Activated effector memory CD4-positive, alpha-beta T cell treated with Interleukin-2 at 50 U/mL for 16 hours (primary cell): ENCODE measurements around the gene OTP.

Experiments
- DNase-seq: peaks from one replicate; pipeline ENCODE4 v3.0.0-alpha.2; 2020

OTP gene

DNA sequence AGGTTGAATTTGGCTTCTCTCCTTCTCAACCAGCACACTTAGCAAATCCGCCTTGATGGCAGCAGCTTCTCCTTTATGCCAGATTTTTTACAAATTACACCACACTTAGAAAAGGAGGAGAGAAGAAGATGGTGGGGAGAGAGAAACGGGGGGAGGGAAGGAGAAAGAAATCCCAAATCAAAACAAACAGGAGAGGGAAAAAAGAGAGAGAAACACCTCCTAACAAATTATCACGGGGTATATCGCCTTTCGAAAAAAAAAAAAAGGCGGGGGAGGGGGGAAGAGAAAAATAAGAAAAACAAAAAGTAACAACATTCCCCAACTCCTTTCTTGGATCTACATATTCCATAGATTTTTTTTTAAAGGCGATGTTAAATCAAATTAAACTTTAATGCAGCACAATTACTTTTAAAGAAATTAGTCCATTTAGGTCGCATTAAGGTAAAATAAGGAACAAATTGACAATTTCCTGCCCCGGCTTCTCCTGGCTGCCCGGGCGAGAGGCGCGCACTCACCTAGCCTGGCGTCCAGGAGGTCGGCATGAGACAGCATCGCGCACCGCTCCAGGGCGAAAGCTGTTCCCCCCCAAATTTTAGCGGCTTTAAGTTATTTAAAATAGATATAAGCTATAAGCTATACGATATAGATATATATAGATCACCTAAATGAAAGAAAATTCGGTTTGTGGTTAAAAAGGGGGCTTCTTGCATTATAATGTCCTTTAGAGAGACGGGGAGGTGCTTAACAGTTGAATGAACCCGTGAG is at the start of gene OTP:
OTP (minus strand) TSS at position 716 of the 765 bp plus-strand sequence; CDS start at position 552, 164 bp downstream.
- DNase-seq, result no peak

DNA sequence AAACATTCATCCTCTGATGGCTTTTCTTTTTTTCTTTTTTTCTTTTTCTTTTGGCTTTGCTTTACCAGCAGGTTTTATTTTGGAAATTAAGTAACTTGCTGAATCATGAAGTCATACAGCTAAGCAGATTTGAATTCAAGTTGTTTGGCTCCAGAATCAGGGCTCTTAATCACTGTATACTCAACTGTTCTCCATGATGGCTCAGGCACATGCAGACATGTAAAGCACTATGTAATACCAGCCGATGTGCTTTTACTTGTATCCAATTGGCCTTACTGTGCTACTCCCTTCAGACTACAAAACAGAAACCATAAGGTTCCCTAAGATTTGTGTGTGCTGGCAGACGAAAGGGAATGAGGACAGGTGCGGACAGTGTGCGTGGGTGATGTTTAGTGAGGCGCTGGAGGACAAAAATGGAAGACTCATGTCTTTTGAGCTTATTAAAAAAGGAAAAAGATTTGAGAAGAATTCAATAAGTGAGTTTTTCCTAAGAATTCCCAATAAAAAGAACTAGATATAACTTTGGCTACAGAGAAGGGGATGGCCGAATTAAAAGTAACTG is 44.7 kb upstream of the OTP start:
- DNase-seq, result no peak

DNA sequence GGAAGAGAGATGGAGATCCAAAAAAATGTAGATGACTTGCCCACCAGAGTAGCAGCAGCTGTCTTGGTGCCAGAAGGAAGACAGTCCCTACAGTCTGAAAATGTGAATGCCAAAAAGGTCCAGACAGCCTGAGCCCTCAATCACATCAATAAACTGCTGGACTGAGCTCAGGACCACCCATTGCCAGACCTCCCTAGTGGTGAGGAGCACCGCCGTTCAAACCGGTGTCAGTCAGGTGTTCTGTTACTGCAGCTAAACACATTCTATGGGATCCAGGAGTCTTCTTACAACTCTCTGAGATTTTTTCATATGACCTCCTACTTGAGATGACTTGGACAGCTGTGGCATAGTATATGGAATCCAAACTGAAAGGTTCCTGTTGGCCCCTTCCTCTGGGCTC is 32.0 kb upstream of the OTP start:
- DNase-seq, result no peak

DNA sequence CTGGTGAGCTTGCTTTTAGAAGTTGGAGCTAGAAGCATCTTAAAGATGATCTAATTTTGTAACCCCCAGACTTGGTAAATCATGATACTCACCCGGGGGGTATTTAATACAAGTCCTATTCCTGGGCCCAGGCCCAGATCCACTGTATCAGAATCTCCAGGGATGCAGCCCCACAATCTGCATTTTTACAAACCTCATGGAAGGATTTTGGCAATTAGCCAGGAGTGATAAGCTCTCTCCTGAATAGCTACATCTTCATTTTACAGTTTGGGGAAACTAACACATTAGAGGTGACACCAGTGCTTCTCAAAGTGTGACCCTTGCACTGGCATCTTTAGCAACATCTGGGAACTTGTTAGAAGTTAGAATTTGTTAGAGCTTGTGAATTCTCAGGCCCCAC is 31.2 kb upstream of the OTP start:
- no peak for DNase-seq

DNA sequence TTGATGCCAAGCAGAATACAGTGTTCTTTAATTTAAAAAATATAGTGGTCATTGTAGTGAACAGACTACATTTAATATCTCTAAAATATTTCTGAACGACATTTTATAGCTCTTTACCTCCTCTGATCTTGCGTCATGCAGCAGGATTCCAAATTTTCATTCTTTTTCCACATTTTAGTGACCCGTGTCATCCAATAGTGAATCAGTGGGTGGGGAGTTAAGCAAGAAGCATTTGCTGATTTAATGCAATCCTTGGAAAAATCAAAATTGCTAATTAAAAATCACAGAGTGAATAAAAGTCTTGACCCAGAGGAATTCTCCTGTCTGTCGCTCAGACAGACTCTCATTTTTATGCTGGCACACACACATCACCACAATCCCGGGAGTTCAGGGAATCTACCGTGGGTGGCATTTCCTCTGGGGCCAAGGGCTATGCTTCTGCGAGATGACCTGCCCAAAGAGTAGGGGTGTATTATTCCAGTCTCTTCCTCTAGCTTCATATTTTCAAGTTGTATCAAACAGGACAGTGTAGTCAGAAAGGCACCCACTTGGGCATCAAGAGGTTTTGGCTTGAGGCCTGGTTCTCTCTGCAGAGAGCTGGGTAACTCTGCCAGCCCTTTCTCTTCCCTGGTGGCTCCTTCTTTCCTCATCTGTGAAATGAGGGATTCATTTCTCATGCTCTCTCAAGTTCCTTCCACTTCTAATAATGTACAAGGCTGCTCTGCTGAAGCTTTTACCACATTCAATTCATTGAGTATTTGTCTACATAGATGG is 24.8 kb upstream of the OTP start:
- no peak for DNase-seq

DNA sequence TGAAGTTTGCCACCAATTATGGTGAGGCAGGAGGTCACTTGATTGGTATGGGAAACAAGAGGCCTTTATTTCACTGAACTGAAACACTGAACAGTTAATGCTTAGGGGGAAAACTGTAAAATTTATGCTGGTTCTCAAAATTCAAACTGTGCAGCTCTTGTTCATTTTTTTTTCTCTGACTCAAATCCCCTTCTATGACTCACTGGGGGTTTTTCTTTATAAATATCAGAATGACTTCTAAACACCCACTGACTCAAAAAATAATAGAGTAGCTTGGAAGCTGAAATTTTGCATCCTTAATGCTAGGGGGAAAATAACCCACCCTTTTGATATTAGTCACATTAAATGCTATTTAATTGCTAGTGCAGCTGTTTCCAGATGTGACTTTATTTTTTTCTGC is 24.1 kb upstream of the OTP start:
- no peak for DNase-seq

DNA sequence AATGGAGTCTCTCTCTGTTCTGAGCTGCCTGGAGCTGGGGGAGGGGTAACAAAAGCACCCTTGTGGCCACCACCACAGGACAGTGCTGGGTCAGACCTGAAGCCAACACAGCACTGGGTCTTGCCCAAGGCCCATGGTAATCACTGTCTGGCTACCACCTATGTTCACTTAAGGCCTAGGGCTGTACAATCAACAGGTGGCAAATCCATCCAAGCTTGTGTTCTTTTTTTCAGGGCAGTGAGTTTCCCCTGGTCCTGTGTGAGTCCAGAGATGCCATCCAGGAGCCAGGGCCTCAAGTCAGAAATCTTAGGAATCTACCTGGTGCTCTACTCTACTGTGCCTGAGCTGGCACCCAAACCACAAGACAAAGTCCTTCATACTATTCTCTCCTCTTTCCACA is 20.1 kb upstream of the OTP start:
- no peak for DNase-seq

DNA sequence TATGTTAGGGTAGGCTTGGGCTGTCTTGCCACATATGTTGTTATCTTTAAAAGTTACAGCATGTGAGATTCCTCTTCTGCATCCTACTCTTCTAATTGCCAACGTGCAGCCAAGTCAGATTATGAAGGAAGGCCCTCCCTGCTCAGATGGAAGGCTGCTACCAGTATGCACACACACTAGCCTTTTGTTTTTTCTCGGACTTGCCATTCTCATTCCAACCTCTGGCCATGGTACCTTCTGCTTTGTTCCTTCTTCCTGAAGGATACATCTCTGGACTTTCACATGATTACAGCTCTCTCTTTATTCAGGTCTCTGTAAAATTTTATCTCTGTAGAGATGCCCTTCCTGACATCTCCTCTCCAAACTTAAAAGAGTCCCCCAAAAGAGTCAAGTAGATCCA is 12.8 kb upstream of the OTP start:
- DNase-seq, result no peak

DNA sequence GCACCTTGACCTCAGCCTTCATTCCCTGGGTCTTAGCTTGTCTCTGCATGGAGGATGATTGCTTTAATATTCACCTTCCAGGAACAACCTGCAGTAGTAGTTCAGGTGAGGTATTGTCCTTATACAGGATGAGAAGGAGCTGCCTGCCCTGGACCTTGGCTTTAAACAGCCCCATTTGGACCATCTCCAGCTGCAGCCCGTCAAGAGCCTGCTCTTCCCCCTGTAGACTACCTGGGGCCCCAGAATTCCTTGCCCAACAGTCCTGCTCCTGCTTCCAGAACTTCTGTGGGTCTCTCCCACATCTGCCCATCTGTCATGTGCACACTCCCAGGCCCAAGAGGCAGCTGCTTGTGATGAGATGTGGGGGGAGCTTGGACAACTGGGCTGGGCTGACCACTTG is 12.2 kb upstream of the OTP start:
- no peak for DNase-seq

DNA sequence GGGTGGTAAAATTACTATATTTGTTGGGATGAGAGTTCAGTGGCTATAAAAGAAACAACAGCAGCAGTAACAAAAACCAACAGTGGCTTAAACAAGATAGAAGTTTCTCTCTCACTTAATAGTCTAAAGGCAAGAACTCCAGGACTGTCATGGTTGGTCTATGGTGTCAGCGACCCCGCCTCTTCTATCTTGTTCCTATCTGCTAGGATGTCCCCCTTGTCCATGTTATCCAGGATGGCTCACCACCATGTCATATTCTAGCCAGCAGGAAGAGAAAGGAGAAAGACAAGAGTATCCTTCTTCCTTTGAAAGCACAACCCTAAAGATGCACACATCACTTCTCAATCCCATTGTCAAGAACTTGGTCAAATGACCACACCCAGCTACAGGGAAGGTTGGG is 11.3 kb upstream of the OTP start:
- no peak for DNase-seq

DNA sequence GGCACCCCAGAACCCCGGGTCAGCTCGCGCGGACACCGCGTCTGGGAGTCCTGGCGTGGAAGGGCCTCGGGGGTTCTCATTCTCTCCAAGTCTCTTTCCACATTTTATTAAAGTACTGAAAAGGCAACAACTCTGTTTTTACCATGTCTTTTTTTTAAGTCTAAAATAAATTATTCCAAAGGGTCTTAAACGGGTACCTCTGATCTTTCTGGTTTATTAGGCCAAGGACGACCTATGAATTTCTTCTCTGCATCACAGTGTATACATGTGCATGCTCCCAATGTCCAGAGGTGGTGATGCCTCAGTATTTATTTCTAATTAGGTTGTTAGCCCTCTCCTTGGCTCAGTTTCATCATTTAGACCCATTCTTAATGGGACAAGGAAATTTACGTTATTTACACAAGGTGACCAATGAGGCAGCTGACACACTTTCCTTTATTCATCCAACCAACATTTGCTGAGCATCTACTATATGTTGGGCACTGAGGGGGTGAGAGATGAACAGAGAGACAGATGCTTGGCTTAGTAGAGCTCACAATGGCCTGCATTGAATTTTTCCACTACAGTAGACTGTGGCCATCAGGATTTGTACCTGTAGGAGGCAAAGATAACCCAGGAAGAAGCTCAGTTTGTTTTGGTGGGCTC is 7.6 kb upstream of the OTP start:
- DNase-seq, result no peak

DNA sequence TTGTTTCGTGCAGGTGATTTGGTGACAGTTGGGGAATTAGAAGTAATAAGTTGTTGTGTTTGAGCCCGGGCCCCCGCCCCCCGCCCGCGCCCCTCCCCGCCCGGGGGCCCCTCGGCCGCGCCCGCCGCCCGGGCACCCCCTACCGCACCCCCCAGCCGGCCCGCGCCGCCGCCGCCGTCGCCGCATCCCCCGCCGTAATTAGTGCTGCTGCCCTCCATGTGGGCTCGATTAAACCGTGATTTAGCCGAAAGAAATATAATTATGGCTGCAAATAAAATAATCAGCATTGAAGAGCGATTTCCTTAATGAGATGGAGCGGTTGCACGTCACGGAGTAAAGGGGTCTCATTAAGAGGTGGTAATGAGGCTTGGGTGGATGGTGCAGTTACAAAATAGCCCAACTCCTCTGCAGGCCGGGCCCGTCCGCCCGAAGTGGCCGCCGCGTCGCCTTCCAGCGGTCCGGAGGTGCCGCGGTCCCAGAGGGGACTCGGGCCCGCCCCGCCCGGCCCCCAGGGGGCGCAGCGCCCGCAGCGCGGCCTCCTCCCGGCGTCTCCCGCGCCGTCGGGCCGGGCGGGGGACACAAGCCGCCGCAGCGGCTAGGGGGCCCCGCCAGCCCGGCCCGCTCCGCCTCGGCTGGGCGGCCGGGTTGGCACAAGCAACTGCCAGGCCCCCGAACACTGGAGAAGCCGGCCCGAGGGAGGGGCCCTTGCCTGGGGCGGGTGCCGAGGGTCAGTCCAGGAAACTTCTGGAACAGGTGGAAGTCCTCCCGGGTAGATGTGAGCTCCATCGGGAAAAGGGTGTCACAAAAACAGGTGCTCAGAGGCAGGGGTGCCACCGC is 6.9 kb upstream of the OTP start:
- DNase-seq, result no peak

DNA sequence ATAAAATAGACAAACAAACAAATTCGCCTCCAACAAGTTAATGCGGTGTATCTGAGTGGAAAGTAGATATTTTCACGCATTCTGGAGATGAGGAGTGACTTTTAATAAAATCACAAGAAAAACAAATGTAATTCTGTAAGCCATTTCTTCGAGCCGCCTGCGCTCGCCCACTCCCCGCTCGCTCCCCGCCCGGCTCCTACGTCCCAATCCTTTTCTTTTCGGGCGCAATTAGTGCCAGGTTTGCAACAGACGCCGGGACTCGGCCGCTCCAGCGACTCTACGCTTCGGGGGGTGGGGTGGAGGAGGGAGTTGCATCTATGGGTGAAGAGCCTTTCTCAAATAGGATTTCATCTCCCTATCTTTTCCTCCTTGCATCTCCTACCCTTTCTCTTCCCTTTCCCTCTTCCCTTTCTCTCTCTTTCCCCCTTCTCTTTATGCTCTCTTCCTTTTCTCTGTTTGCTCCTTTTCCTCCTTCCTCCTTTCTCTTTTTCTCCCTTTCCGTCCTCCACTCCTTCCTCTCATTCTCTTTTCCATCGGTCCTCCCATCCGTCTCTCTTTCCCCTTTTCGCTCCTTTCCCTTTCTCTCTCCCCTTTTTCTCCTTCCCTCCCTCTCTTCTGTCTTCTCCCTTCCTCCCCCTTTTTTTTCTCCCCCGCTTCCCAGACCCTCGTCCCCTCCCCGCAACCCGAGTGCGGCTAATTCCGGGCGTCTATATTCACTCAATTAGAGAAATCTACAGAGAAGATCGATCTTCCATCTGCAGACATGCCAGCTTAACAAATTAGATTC is 6.1 kb upstream of the OTP start:
- DNase-seq, result no peak

DNA sequence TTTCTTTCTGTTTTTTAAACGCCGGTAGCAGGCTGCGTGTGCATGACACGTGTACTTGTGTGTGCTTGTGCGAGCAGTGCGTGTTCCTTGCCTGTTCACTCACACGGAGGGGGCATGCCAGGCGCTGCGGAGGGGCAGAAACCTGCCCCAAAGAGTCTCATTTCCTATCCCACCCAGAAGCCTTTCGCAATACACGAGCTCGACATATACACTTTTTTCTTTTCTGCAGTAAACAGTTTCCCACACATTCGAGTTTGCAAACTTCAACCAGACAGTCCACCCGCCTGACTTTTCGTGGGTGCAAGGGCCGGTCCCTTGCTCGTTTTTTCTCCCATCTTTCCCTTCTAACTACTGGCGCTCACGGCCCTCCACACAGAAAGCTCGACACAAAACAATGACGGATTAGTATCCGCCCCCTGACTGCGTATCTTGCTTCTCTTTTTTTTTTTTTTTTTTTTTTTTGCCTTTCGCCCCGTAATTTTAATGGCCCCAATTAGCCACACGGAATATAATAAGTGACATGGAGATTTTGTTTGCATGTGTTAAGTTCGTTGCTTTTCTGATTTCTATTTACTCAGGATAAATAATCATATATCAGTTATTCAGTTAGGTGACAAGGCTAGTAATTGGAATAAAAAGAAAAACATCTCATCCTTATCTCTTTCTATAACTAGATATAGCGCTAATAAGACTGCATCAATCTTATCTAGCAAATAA is 5.3 kb upstream of the OTP start:
- DNase-seq, result no peak

DNA sequence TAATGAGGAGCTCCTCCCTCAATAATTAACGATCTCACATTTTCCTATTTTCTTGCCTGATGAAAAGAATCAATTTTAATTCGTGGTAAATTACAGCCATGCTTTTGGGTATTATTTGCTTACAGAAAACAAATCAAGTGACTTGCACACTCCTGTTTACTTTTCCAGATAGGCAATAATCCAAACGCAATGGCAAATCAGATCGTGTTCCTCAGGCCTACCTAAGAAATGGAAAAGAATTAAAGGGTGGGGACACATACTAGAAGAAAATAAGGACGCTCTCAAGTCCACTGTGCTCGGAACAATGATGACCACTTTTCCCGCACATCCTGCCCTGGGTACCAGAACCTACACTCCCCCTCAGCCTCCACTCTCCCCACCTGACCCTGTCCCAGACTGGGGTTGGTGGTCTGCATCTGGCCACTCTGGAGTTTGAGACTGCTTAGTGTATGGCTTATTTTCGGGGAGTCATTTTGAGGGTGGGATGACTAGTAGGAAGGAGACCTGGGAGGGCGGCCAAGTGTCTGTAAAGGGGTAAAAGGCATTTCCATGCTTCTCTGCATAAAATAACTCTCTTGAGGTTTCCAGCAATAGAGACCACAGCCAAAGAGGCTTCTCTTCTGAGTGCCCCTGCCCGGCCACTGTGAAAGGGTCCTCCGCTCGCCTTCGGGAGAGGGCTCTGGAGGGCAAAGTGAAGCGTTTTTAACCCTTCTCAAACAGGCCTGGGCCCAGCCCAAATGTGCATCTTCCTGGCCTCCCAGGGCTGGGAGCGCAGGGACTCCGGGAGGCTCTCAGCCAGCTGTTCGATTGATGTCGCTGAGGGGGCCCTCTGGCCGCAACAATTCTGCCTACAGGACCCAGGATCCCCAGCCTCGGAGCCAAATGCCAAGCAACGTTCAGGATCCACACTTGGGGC is 4.5 kb upstream of the OTP start:
- no peak for DNase-seq

DNA sequence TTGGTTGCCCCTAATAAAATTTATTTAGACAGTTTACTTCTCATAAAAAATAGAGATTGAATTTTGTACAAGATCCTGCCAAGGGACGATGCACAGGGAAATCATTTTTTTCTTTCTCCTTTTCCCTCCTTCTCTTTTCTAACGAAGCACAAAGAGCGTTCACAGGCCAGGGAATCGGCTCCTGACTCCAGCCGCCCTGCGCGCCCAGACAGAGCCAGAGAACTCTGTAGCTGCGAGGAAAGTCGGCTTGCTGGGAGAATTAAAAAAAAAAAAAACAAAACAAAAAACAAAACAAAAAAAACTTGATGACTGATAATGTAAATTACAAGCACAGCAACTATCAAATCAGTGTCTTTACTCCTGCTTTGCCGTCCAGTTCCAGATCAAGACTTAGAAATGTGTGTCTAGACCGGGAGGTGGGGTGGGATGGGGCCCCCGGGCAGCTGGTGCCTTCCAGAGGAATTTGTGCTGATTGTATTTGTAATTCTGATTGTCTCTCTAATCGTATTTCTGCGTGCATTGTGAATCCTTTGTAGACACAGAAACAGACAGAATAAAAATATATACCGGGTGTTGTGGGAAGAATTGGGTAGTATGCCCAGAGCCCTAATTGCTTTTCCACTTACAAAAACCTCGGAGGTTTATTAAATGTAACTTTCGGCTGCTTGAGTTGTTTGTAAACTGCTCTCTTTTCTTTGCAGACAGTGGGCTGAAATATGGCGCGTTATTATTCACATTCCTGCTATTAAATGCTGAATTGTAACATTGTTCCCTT is 3.6 kb upstream of the OTP start:
- DNase-seq, result no peak

DNA sequence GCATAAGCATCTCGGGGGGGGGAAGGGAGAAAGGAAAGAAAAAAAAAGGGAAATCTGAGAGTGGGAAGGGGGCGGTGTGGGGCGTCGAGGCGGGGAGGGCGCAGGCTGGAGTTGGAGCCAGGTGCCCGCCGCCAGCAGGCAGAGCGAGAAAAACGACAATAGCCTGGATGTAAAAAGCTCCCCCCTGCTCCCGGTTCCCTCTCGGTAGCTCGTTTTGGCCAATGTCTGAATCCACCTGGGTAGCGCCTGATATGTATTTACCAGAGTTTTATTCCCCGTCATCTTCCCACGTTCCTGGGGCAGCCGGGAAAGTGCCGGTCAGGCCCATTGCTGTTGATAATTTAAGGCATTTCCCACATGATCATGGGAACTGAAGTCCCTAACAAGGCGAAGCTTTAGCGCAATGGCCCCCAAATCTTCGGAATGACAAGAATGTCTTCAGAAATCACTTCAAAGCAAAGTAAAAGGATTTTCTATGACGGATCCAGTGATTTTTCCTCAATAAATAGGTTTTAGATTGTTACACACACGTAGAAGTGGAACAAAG is 3.0 kb upstream of the OTP start:
- no peak for DNase-seq

DNA sequence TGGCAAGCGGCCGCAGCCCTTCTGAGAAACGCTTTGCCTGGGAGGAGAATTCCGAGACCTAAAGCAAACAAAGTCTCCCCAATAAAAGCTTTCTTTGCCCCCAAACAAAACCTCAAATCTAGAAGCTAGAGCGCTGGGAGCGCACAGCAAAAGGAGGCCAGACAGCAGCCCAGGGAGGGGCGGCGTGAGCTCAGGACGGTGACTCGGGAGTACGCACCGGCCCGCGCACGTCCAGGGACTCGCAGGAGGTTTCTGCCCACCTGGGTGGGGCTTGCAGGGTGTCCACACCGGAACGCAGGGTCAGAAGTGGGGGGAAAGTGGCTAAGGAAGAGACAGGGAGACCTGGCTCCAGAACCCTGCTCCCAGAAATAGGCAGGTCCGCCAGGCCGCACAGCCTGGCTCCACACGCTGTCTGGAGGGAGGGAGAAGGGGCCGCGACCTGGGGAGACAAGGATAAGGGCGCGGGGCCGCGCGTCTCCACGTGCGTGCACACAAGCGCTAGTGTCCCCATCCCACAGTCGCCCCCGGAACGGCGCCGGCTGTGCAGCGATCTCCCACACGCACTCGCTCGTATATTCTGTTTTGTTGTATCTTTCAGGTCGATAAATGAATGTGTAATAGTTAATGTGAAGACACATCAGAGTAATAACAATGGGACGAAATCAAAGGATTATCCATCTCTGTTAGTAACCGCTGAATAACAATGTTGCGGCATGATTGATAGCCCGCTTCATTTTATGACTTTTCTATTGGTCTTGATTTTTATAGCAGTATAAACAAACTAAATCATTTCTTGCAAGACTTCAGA is 2.3 kb upstream of the OTP start:
- no peak for DNase-seq
